ENCODE data around the gene CYP2B6. TPM values are rescaled to one million over a fixed set of nuclear protein-coding genes. Genes with fewer than 3 reads are reported as not detected.

The CYP2B6 gene
- total RNA-seq, 2 experiments from 2014 or later: not detected

DNA sequence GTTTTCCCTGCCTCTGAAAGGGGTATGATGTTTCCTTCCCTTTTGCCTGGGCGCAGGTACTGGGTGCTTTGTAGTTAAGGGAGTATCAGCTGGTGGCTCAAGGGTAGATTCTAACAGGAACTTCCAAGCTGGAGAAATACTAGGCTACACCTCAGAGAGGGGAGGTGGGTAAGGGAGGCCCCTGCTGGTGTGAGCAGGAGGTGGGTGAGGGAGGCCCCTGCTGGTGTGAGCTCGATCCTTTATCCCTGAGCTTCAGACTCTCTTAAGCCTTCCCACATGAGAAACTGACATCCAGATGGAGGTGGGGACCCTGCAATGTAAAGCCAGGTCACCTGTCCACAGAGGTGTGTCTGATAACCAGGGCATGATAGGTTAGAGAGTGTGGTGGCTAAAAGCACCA, 32.1 kb downstream of the CYP2B6 start:
- Histone ChIP-seq H3K4me3 (ENCODE audit: low read length) (no peak overlapping the region), H3K36me3 (ENCODE audit: insufficient read depth, low read length) (no peaks in the 10 kb centered on the region), H3K9me3 (ENCODE audit: control insufficient read depth in 1 of 2, insufficient read depth in 1 of 2, low read length in 2 of 2) (peaks cover 0 to 8% of the 10 kb centered on the region in 2 experiments), H3K27ac (ENCODE audit: low read depth in 1 of 2, low read length in 2 of 2) (no peak overlapping the region), H3K4me1 (ENCODE audit: insufficient read depth, low read length) (peaks cover 3% of the 10 kb centered on the region), H3K27me3 (ENCODE audit: control insufficient read depth in 1 of 2, insufficient read depth in 2 of 2, low read length in 2 of 2) (peaks cover 4 to 27% of the 10 kb centered on the region in 2 experiments)
- intact Hi-C loops (cut with DNase I, micrococcal nuclease): no loop called here
- POLR2A ChIA-PET: no interaction called here
- no peak overlapping the region for H3K27ac Mint-ChIP-seq
- H3K36me3 Mint-ChIP-seq (ENCODE audit: low read depth): no peaks in the 10 kb centered on the region
- peaks cover 49% of the 10 kb centered on the region for H3K27me3 Mint-ChIP-seq
- ATAC-seq (ENCODE audit: poor library complexity) (no peak), DNase-seq (no peak)
- TF ChIP-seq, protein P1, sequence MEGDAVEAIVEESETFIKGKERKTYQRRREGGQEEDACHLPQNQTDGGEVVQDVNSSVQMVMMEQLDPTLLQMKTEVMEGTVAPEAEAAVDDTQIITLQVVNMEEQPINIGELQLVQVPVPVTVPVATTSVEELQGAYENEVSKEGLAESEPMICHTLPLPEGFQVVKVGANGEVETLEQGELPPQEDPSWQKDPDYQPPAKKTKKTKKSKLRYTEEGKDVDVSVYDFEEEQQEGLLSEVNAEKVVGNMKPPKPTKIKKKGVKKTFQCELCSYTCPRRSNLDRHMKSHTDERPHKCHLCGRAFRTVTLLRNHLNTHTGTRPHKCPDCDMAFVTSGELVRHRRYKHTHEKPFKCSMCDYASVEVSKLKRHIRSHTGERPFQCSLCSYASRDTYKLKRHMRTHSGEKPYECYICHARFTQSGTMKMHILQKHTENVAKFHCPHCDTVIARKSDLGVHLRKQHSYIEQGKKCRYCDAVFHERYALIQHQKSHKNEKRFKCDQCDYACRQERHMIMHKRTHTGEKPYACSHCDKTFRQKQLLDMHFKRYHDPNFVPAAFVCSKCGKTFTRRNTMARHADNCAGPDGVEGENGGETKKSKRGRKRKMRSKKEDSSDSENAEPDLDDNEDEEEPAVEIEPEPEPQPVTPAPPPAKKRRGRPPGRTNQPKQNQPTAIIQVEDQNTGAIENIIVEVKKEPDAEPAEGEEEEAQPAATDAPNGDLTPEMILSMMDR (IDR thresholded peaks at IDR 0.05): no peak
- H3K4me1 Mint-ChIP-seq (ENCODE audit: low read depth): no peaks in the 10 kb centered on the region
- no peak overlapping the region for H3K4me3 Mint-ChIP-seq
- H3K9me3 Mint-ChIP-seq: no peaks in the 10 kb centered on the region
- CTCF ChIA-PET: no interaction called here

- ATAC-seq (ENCODE audit: poor library complexity) (no peak), DNase-seq (no peak)
- Mint-ChIP-seq H3K4me1 (ENCODE audit: low read depth) (no peaks in the 10 kb centered on the region), H3K36me3 (ENCODE audit: low read depth) (no peaks in the 10 kb centered on the region), H3K9me3 (no peaks in the 10 kb centered on the region), H3K27me3 (peaks cover 50% of the 10 kb centered on the region), H3K27ac (no peak overlapping the region), H3K4me3 (no peak overlapping the region)
- TF ChIP-seq, protein P1 (IDR thresholded peaks at IDR 0.05): no peak
- intact Hi-C loops (cut with DNase I, micrococcal nuclease): no loop called here
- ChIA-PET CTCF (no interaction called here), POLR2A (no interaction called here)
- H3K9me3 ChIP-seq (ENCODE audit: control insufficient read depth in 1 of 2, insufficient read depth in 1 of 2, low read length in 2 of 2): peaks cover 0 to 8% of the 10 kb centered on the region in 2 experiments
- no peaks in the 10 kb centered on the region for H3K36me3 ChIP-seq (ENCODE audit: insufficient read depth, low read length)
- H3K27ac ChIP-seq (ENCODE audit: low read depth in 1 of 2, low read length in 2 of 2): no peak overlapping the region
- peaks cover 3% of the 10 kb centered on the region for H3K4me1 ChIP-seq (ENCODE audit: insufficient read depth, low read length)
- H3K4me3 ChIP-seq (ENCODE audit: low read length): no peak overlapping the region
- H3K27me3 ChIP-seq (ENCODE audit: control insufficient read depth in 1 of 2, insufficient read depth in 2 of 2, low read length in 2 of 2): peaks cover 0 to 18% of the 10 kb centered on the region in 2 experiments
Measured at GRCh38 chr19:41025411-41025810, 34.3 kb downstream of the CYP2B6 start.

DNA sequence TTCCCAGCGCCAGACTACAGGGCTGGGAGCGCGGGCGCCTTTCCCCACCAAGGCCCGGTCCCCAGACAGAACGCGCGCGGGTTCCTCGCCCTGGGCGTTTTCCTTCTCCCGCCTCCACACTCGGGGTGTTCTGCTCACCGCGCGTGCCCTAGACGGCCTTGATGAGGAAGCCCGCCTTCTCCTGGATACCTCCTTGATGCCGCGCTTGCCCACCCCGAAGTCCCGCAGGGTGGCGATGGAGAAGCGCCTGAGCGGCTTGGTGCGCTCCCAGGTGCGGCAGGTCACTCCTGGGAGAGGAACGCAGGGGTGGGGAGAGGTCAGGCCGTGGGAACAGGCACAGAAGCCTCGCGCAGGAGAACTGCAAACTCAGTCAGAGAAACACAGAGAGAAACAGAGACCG, 34.8 kb downstream of the CYP2B6 start:
- Histone ChIP-seq H3K27me3 (ENCODE audit: control insufficient read depth in 1 of 2, insufficient read depth in 2 of 2, low read length in 2 of 2) (peaks cover 0 to 18% of the 10 kb centered on the region in 2 experiments), H3K27ac (ENCODE audit: low read depth in 1 of 2, low read length in 2 of 2) (no peak overlapping the region), H3K4me3 (ENCODE audit: low read length) (no peak overlapping the region), H3K4me1 (ENCODE audit: insufficient read depth, low read length) (peaks cover 3% of the 10 kb centered on the region), H3K9me3 (ENCODE audit: control insufficient read depth in 1 of 2, insufficient read depth in 1 of 2, low read length in 2 of 2) (peaks cover 0 to 8% of the 10 kb centered on the region in 2 experiments), H3K36me3 (ENCODE audit: insufficient read depth, low read length) (no peaks in the 10 kb centered on the region)
- no peaks in the 10 kb centered on the region for H3K9me3 Mint-ChIP-seq
- peaks cover 46% of the 10 kb centered on the region for H3K27me3 Mint-ChIP-seq
- H3K36me3 Mint-ChIP-seq (ENCODE audit: low read depth): no peaks in the 10 kb centered on the region
- H3K4me3 Mint-ChIP-seq: no peak overlapping the region
- TF ChIP-seq, protein P1 (IDR thresholded peaks at IDR 0.05): no peak
- H3K27ac Mint-ChIP-seq: no peak overlapping the region
- ChIA-PET POLR2A (no interaction called here), CTCF (no interaction called here)
- no peaks in the 10 kb centered on the region for H3K4me1 Mint-ChIP-seq (ENCODE audit: low read depth)
- DNase-seq: no peak
- ATAC-seq (ENCODE audit: poor library complexity): no peak
- intact Hi-C loops (cut with DNase I, micrococcal nuclease): no loop called here
